Mesenchymal stem cell (in vitro differentiated cells and primary cell): ENCODE results near the gene DTNBP1. TPM values are rescaled to one million over a fixed set of nuclear protein-coding genes. Genes with fewer than 3 reads are reported as not detected.
A peak's percentile ranks its signal among the peaks of the same experiment; 100 is the strongest.

Source experiments
- DNase-seq: peaks from one replicate; pipeline ENCODE4 v3.0.0-alpha.2; 2013
- H2AFZ ChIP-seq: one replicate; pipeline ENCODE4 v1.6.1; 2013; ENCODE audit warnings: low read depth, mild to moderate bottlenecking, control low read depth, inconsistent platforms, low read length, moderate library complexity
- H2AK5ac ChIP-seq: 2 replicates; pipeline ENCODE4 v1.6.1; 2013; ENCODE audit warnings: low read length, moderate library complexity, mild to moderate bottlenecking, inconsistent platforms; ENCODE audit not compliant: severe bottlenecking
- H2BK120ac ChIP-seq: one replicate; pipeline ENCODE4 v1.6.1; 2013; ENCODE audit warnings: low read depth, mild to moderate bottlenecking, inconsistent platforms, low read length, moderate library complexity
- H2BK12ac ChIP-seq, 2 experiments: one replicate each; pipeline ENCODE4 v1.6.1; 2013; ENCODE audit warnings: inconsistent platforms in 2 of 2, low read length in 2 of 2, mild to moderate bottlenecking in 2 of 2, moderate library complexity in 2 of 2, control low read depth in 1 of 2
- H2BK15ac ChIP-seq: one replicate; pipeline ENCODE4 v1.6.1; 2013; ENCODE audit warnings: mild to moderate bottlenecking, low read depth, inconsistent platforms; ENCODE audit not compliant: poor library complexity, severe bottlenecking
- H2BK5ac ChIP-seq: 2 replicates; pipeline ENCODE4 v1.6.1; 2013; ENCODE audit warnings: low read depth, mild to moderate bottlenecking, low read length, control low read depth, inconsistent platforms; ENCODE audit not compliant: poor library complexity, severe bottlenecking
- H3K14ac ChIP-seq, 2 experiments: one replicate each; pipeline ENCODE4 v1.6.1; 2013; ENCODE audit warnings: inconsistent platforms in 2 of 2, low read length in 2 of 2, control low read depth in 1 of 2, mild to moderate bottlenecking in 1 of 2, moderate library complexity in 1 of 2
- H3K18ac ChIP-seq, 2 experiments: one replicate each; pipeline ENCODE4 v1.6.1; 2013; ENCODE audit warnings: inconsistent platforms in 2 of 2, low read length in 2 of 2, control low read depth in 1 of 2, low read depth in 1 of 2, mild to moderate bottlenecking in 1 of 2
- H3K23ac ChIP-seq, 2 experiments: one replicate each; pipeline ENCODE4 v1.6.1; 2013; ENCODE audit warnings: inconsistent platforms in 2 of 2, low read length in 2 of 2, mild to moderate bottlenecking in 2 of 2, moderate library complexity in 2 of 2, control low read depth in 1 of 2
- H3K27ac ChIP-seq: 2 replicates; pipeline ENCODE4 v1.5.1; 2013; ENCODE audit warnings: mild to moderate bottlenecking, moderate library complexity, low read length, control low read depth, inconsistent platforms; ENCODE audit not compliant: poor library complexity, severe bottlenecking
- H3K27me3 ChIP-seq, 2 experiments: 2 replicates each; pipeline versions ENCODE4 v1.6.1 to v1.7.0; 2013; ENCODE audit warnings: low read length in 2 of 2, mild to moderate bottlenecking in 2 of 2, moderate library complexity in 2 of 2, control low read depth in 1 of 2, inconsistent platforms in 1 of 2; ENCODE audit not compliant: control insufficient read depth in 1 of 2, insufficient read depth in 1 of 2
- H3K36me3 ChIP-seq, 2 experiments: 2 replicates each; pipeline versions ENCODE4 v1.6.1 to v1.7.0; 2013; ENCODE audit warnings: low read length in 2 of 2, control low read depth in 1 of 2, inconsistent platforms in 1 of 2, low read depth in 1 of 2, mild to moderate bottlenecking in 1 of 2; ENCODE audit not compliant: insufficient read depth in 2 of 2, control insufficient read depth in 1 of 2
- H3K4ac ChIP-seq, 2 experiments: one replicate each; pipeline ENCODE4 v1.6.1; 2013; ENCODE audit warnings: inconsistent platforms in 2 of 2, low read length in 2 of 2, mild to moderate bottlenecking in 2 of 2, moderate library complexity in 2 of 2, control low read depth in 1 of 2, low read depth in 1 of 2
- H3K4me1 ChIP-seq: 2 replicates; pipeline ENCODE4 v1.6.1; 2013; ENCODE audit warnings: low read depth, low read length, control low read depth; ENCODE audit not compliant: control insufficient read depth, insufficient read depth
- H3K4me2 ChIP-seq: 2 replicates; pipeline ENCODE4 v1.6.1; 2013; ENCODE audit warnings: low read length, mild to moderate bottlenecking, inconsistent platforms; ENCODE audit not compliant: poor library complexity, severe bottlenecking
- H3K4me3 ChIP-seq, 2 experiments: 2 replicates each; pipeline versions ENCODE4 v1.5.1 to v1.7.0; 2013; ENCODE audit warnings: low read length in 2 of 2, mild to moderate bottlenecking in 2 of 2, control low read depth in 1 of 2, low read depth in 1 of 2; ENCODE audit not compliant: insufficient read depth in 1 of 2
- H3K79me1 ChIP-seq: replicated peaks from 2 replicates; pipeline ENCODE4 v1.6.1; 2013; ENCODE audit warnings: mild to moderate bottlenecking, control low read depth, low read length, inconsistent platforms; ENCODE audit not compliant: poor library complexity, severe bottlenecking
- H3K9ac ChIP-seq: 2 replicates; pipeline ENCODE4 v1.7.0; 2013; ENCODE audit warnings: mild to moderate bottlenecking, low read length, moderate library complexity
- H3K9me3 ChIP-seq: 2 replicates; pipeline ENCODE4 v1.7.0; 2013; ENCODE audit warnings: mild to moderate bottlenecking, low read length; ENCODE audit not compliant: control insufficient read depth
- H4K8ac ChIP-seq: one replicate; pipeline ENCODE4 v1.6.1; 2013; ENCODE audit warnings: inconsistent platforms, mild to moderate bottlenecking, low read length, moderate library complexity
- H4K91ac ChIP-seq: one replicate; pipeline ENCODE4 v1.6.1; 2013; ENCODE audit warnings: mild to moderate bottlenecking, low read length, inconsistent platforms
- WGBS: methylation state at CpG from one replicate; pipeline ENCODE4 v1.1.7; 2013; ENCODE audit warnings: mixed read lengths; 5-methylcytosine and 5-hydroxymethylcytosine counted together
- polyA plus RNA-seq, 2 experiments: library from polyadenylated mRNA; stranded (reverse); fragments of 200-250 nt; gene quantifications; one replicate each; pipeline ENCODE4 v1.2.3, GENCODE V29; 2013

Gene DTNBP1
- polyA plus RNA-seq (2013, experiment 1 of 2) = 24.9 TPM
- polyA plus RNA-seq (2013, experiment 2 of 2) = 26.0 TPM

GRCh38 chr6:15662326-15663129 lies at the start of gene DTNBP1:
Gene DTNBP1, minus strand, starts transcription at chr6:15663028. Its CDS starts 159 bp downstream, at chr6:15662869.
- peaks cover 6% of the 10 kb centered on the region for H3K4me1 ChIP-seq
- peak within 1 kb of the TSS; percentile 31 for H2AK5ac ChIP-seq
- no peak within 1 kb of the TSS for H3K27ac ChIP-seq
- H2AFZ ChIP-seq = peak within 1 kb of the TSS; percentile 97
- H3K79me1 ChIP-seq = peaks cover 25% of the 10 kb centered on the region
- H4K91ac ChIP-seq = peak within 1 kb of the TSS; percentile 95
- H3K27me3 ChIP-seq = peaks cover 0 to 3% of the 10 kb centered on the region in 2 experiments
- peak within 1 kb of the TSS in 1 of 2 experiments; percentile 82 for H2BK12ac ChIP-seq
- H4K8ac ChIP-seq = peak within 1 kb of the TSS; percentile 87
- H3K14ac ChIP-seq = peak within 1 kb of the TSS; percentile 74 to 100
- under 1% methylated on average over 90 of the region's 98 CpGs for WGBS
- H2BK120ac ChIP-seq = peak within 1 kb of the TSS; percentile 73
- H3K23ac ChIP-seq = peak within 1 kb of the TSS in 1 of 2 experiments; percentile 95
- H3K18ac ChIP-seq = peak within 1 kb of the TSS; percentile 94 to 100
- H3K4ac ChIP-seq = peak within 1 kb of the TSS; percentile 64 to 95
- DNase-seq = peak; percentile 74
- H3K36me3 ChIP-seq = peaks cover 3 to 7% of the 10 kb centered on the region in 2 experiments
- H3K9ac ChIP-seq = peak within 1 kb of the TSS; percentile 84
- H2BK15ac ChIP-seq = peak within 1 kb of the TSS; percentile 48
- peak within 1 kb of the TSS; percentile 90 to 97 for H3K4me3 ChIP-seq
- peak within 1 kb of the TSS; percentile 38 for H2BK5ac ChIP-seq
- no peaks in the 10 kb centered on the region for H3K9me3 ChIP-seq
- H3K4me2 ChIP-seq = peak within 1 kb of the TSS; percentile 97

GRCh38 chr6:15709651-15710269 lies 46.9 kb upstream of the DTNBP1 start:
- H3K14ac ChIP-seq = no peak overlapping the region
- H3K4me3 ChIP-seq = no peak overlapping the region
- H3K27me3 ChIP-seq = peaks cover 0 to 3% of the 10 kb centered on the region in 2 experiments
- H3K18ac ChIP-seq = no peak overlapping the region
- H3K4me2 ChIP-seq = no peak overlapping the region
- H2AK5ac ChIP-seq = no peak overlapping the region
- WGBS = 95% methylated on average over 2 of the region's 2 CpGs
- H3K23ac ChIP-seq = no peak overlapping the region
- no peak overlapping the region for H2BK120ac ChIP-seq
- no peak overlapping the region for H2AFZ ChIP-seq
- no peaks in the 10 kb centered on the region for H3K36me3 ChIP-seq
- no peak overlapping the region for H3K9ac ChIP-seq
- no peak overlapping the region for H4K91ac ChIP-seq
- H3K4ac ChIP-seq = no peak overlapping the region
- H3K79me1 ChIP-seq = no peaks in the 10 kb centered on the region
- no peak overlapping the region for H3K27ac ChIP-seq
- no peaks in the 10 kb centered on the region for H3K4me1 ChIP-seq
- no peak overlapping the region for H4K8ac ChIP-seq
- no peak for DNase-seq
- H2BK12ac ChIP-seq = no peak overlapping the region
- no peak overlapping the region for H2BK5ac ChIP-seq
- no peak overlapping the region for H2BK15ac ChIP-seq
- H3K9me3 ChIP-seq = no peaks in the 10 kb centered on the region

GRCh38 chr6:15708231-15708630 lies 45.4 kb upstream of the DTNBP1 start:
- Histone ChIP-seq H2BK5ac (no peak overlapping the region), H2AK5ac (no peak overlapping the region), H3K4me1 (no peaks in the 10 kb centered on the region), H3K4ac (no peak overlapping the region), H2BK12ac (no peak overlapping the region), H3K18ac (no peak overlapping the region), H2AFZ (no peak overlapping the region), H3K36me3 (no peaks in the 10 kb centered on the region), H3K4me3 (no peak overlapping the region), H3K27ac (no peak overlapping the region), H3K9ac (no peak overlapping the region), H2BK15ac (no peak overlapping the region), H4K91ac (no peak overlapping the region), H3K27me3 (peaks cover 0 to 3% of the 10 kb centered on the region in 2 experiments), H3K9me3 (peaks cover 7% of the 10 kb centered on the region), H3K4me2 (no peak overlapping the region), H3K23ac (no peak overlapping the region), H4K8ac (no peak overlapping the region), H2BK120ac (no peak overlapping the region), H3K14ac (no peak overlapping the region), H3K79me1 (no peaks in the 10 kb centered on the region)
- 84% methylated on average over 5 of the region's 5 CpGs for WGBS
- DNase-seq = no peak

GRCh38 chr6:15705981-15706380 lies 43.2 kb upstream of the DTNBP1 start:
- Histone ChIP-seq H4K8ac (no peak overlapping the region), H2BK15ac (no peak overlapping the region), H2AK5ac (no peak overlapping the region), H3K18ac (no peak overlapping the region), H3K4me1 (no peaks in the 10 kb centered on the region), H3K79me1 (no peaks in the 10 kb centered on the region), H3K4ac (no peak overlapping the region), H3K4me2 (no peak overlapping the region), H4K91ac (no peak overlapping the region), H3K36me3 (no peaks in the 10 kb centered on the region), H3K27me3 (peaks cover 4 to 7% of the 10 kb centered on the region in 2 experiments), H2BK120ac (no peak overlapping the region), H2BK12ac (no peak overlapping the region), H3K9me3 (peaks cover 12% of the 10 kb centered on the region), H2BK5ac (no peak overlapping the region), H3K23ac (no peak overlapping the region), H3K14ac (no peak overlapping the region), H2AFZ (no peak overlapping the region), H3K9ac (no peak overlapping the region), H3K27ac (no peak overlapping the region), H3K4me3 (no peak overlapping the region)
- no peak for DNase-seq
- 88% methylated on average over 3 of the region's 3 CpGs for WGBS
